ENCODE data around the gene ALG13. TPM values are rescaled to one million over a fixed set of nuclear protein-coding genes. Genes with fewer than 3 reads are reported as not detected.

The ALG13 gene
- total RNA-seq, 2 donors from 2014 or later: 38.6 to 77.2 TPM

DNA sequence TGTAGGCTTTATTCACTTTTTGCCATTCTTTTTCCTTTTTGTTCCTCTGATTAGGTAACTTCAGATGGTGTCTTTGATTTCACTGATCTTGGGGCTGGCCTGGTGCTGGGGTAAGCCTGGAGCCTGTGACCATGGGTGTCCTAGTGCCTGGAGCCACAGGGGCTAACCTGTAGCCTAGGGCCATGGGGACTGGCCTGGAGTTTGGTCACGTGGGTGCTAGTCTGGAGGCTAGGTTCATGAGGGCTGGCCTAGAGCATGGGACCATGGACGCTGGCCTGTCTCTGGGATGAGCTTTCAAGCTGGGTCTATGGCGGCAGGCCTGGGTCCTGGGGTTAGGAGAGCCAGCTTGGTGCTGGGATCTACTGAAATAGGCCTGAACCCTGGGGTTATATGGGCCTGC is 32.2 kb upstream of the ALG13 start:
- no peaks in the 10 kb centered on the region for H3K27me3 ChIP-seq (ENCODE audit: control insufficient read depth, insufficient read depth, low read length, poor library complexity, severe bottlenecking)
- H3K36me3 ChIP-seq (ENCODE audit: control insufficient read depth, insufficient read depth, low read length): no peaks in the 10 kb centered on the region
- TF ChIP-seq, protein P1, sequence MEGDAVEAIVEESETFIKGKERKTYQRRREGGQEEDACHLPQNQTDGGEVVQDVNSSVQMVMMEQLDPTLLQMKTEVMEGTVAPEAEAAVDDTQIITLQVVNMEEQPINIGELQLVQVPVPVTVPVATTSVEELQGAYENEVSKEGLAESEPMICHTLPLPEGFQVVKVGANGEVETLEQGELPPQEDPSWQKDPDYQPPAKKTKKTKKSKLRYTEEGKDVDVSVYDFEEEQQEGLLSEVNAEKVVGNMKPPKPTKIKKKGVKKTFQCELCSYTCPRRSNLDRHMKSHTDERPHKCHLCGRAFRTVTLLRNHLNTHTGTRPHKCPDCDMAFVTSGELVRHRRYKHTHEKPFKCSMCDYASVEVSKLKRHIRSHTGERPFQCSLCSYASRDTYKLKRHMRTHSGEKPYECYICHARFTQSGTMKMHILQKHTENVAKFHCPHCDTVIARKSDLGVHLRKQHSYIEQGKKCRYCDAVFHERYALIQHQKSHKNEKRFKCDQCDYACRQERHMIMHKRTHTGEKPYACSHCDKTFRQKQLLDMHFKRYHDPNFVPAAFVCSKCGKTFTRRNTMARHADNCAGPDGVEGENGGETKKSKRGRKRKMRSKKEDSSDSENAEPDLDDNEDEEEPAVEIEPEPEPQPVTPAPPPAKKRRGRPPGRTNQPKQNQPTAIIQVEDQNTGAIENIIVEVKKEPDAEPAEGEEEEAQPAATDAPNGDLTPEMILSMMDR (conservative IDR thresholded peaks at IDR 0.05): no peak
- Mint-ChIP-seq H3K36me3 (ENCODE audit: low read depth) (no peaks in the 10 kb centered on the region), H3K4me1 (no peaks in the 10 kb centered on the region), H3K27me3 (ENCODE audit: insufficient read depth) (no peaks in the 10 kb centered on the region), H3K27ac (no peak overlapping the region), H3K9me3 (no peaks in the 10 kb centered on the region), H3K4me3 (no peak overlapping the region)
- DNase-seq: no peak
- H3K4me3 ChIP-seq (ENCODE audit: low read length): no peak overlapping the region
- H3K9ac ChIP-seq (ENCODE audit: extremely low read depth, low read length, poor library complexity, severe bottlenecking): no peak overlapping the region
- no peak overlapping the region for H3K27ac ChIP-seq (ENCODE audit: low read depth, low read length)
- WGBS, 2 experiments (ENCODE audit: insufficient coverage in 1 of 2, insufficient read length in 1 of 2): 91% methylated on average over 3 of the region's 3 CpGs; no CpG with 5 or more reads in 1 of the 2 experiments
- H3K9me3 ChIP-seq (ENCODE audit: control insufficient read depth, low read length): no peaks in the 10 kb centered on the region
- no peaks in the 10 kb centered on the region for H3K4me1 ChIP-seq (ENCODE audit: control insufficient read depth, insufficient read depth, low read length)

DNA sequence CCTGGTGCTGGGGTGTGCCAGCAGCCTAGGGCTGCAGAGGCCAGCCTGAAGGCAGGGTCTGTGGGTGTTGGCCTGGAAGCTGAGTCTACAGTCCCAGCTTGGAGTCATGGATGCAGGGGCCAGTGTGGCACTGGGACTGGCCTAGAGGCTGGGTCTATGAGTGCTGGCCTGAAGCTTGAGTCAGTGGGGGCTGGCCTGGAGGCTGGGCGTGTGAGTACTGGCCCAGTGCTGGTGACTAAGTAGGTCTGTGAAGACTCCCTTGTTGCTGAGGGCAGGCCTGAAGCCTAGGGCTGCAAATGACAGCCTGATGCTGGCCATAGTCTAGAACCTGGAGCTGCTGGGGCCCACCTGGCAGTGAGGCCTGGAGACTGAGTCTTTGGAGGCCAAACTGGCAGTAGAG is 31.3 kb upstream of the ALG13 start:
- Histone ChIP-seq H3K4me1 (ENCODE audit: control insufficient read depth, insufficient read depth, low read length) (no peaks in the 10 kb centered on the region), H3K27me3 (ENCODE audit: control insufficient read depth, insufficient read depth, low read length, poor library complexity, severe bottlenecking) (no peaks in the 10 kb centered on the region), H3K9ac (ENCODE audit: extremely low read depth, low read length, poor library complexity, severe bottlenecking) (no peak overlapping the region), H3K4me3 (ENCODE audit: low read length) (no peak overlapping the region), H3K27ac (ENCODE audit: low read depth, low read length) (no peak overlapping the region), H3K9me3 (ENCODE audit: control insufficient read depth, low read length) (no peaks in the 10 kb centered on the region), H3K36me3 (ENCODE audit: control insufficient read depth, insufficient read depth, low read length) (no peaks in the 10 kb centered on the region)
- H3K4me1 Mint-ChIP-seq: no peaks in the 10 kb centered on the region
- WGBS, 2 experiments (ENCODE audit: insufficient coverage in 1 of 2, insufficient read length in 1 of 2): 88 to 100% methylated on average over 1 of the region's 1 CpG
- H3K27me3 Mint-ChIP-seq (ENCODE audit: insufficient read depth): no peaks in the 10 kb centered on the region
- no peak for DNase-seq
- no peak overlapping the region for H3K4me3 Mint-ChIP-seq
- TF ChIP-seq, protein P1 (conservative IDR thresholded peaks at IDR 0.05): no peak
- H3K9me3 Mint-ChIP-seq: no peaks in the 10 kb centered on the region
- no peak overlapping the region for H3K27ac Mint-ChIP-seq
- no peaks in the 10 kb centered on the region for H3K36me3 Mint-ChIP-seq (ENCODE audit: low read depth)

- DNase-seq: no peak
- H3K27ac ChIP-seq (ENCODE audit: low read depth, low read length): no peak overlapping the region
- H3K4me3 Mint-ChIP-seq: no peak overlapping the region
- H3K9ac ChIP-seq (ENCODE audit: extremely low read depth, low read length, poor library complexity, severe bottlenecking): no peak overlapping the region
- no peaks in the 10 kb centered on the region for H3K27me3 ChIP-seq (ENCODE audit: control insufficient read depth, insufficient read depth, low read length, poor library complexity, severe bottlenecking)
- no peak overlapping the region for H3K4me3 ChIP-seq (ENCODE audit: low read length)
- H3K27ac Mint-ChIP-seq: no peak overlapping the region
- H3K36me3 Mint-ChIP-seq (ENCODE audit: low read depth): no peaks in the 10 kb centered on the region
- no peaks in the 10 kb centered on the region for H3K36me3 ChIP-seq (ENCODE audit: control insufficient read depth, insufficient read depth, low read length)
- TF ChIP-seq, protein P1 (conservative IDR thresholded peaks at IDR 0.05): no peak
- no peaks in the 10 kb centered on the region for H3K9me3 ChIP-seq (ENCODE audit: control insufficient read depth, low read length)
- H3K9me3 Mint-ChIP-seq: no peaks in the 10 kb centered on the region
- H3K27me3 Mint-ChIP-seq (ENCODE audit: insufficient read depth): no peaks in the 10 kb centered on the region
- no peaks in the 10 kb centered on the region for H3K4me1 Mint-ChIP-seq
- H3K4me1 ChIP-seq (ENCODE audit: control insufficient read depth, insufficient read depth, low read length): no peaks in the 10 kb centered on the region
Measured at GRCh38 chrX:111650845-111651244, 30.1 kb upstream of the ALG13 start.

Data from endodermal cell (in vitro differentiated cells).